Measurements from ENCODE around the gene TM7SF2. TPM values are rescaled to one million over a fixed set of nuclear protein-coding genes. Genes with fewer than 3 reads are reported as not detected.
A peak's percentile ranks its signal among the peaks of the same experiment; 100 is the strongest.

Gene TM7SF2
- total RNA-seq, 1 experiment from 2014 or later, result 63.8 TPM

DNA sequence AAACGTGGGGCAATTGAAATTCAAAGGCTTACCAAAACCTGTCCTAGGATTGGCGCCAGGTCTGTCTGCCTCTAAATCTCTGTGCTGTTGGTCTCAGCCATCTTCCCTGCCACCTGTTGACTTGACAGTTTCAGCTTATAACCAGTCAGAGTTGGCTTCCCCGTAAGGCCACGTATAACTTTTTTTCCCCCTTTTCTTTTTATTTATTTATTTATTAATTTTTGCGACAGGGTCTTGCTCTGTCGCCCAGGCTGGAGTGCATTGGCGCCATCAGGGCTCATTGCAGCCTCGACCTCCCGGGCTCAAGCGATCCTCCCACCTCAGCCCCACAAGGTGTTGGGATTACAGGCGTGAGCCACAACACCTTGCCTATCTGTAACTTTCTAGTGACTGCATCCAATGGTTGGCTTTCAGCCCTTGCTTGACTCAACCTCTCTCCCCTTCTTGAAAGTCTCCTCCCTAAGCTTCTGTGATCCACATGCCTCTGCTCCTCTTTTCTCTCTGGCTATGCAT lies 24.0 kb downstream of the TM7SF2 start:
- no peak for ATAC-seq
- POLR2A ChIA-PET, result interaction anchor here (0.7 to 2.1 kb wide), 8 partner anchors 14 to 115 kb away, joined by 3 to 20 read pairs (median 4); partner anchors contain the start of genes CAPN1, FAU, MRPL49 and TM7SF2

DNA sequence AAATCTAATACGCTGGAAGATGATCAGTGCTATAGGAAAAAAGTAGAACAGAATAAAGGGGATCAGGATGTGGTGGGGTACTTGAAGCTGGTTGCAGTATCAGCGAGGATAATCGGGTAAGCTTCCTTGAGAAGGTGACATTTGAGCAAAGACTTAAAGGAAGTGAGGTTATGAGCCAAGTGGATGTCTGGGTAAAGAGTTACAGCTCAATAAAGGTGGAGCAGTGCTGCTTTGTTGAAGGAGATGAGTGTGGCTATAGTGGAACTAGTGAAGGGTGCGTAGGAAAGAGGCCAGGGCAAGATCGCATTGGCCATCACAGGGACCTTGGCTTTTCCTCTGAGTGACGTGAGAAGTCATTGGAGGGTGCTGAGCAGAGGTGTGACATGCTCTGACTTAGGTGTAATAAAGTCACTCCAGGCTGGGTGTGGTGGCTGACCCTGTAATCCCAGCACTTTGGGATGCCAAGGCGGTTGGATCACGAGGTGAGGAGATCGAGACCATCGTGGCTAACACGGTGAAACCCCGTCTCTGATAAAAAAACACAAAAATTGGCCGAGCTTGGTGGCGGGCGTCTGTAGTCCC lies 24.9 kb downstream of the TM7SF2 start:
- Mint-ChIP-seq H3K4me1 (peaks cover 18% of the 10 kb centered on the region), H3K4me3 (no peak overlapping the region; the same call in 1 of the 2 replicates), H3K9me3 (no peaks in the 10 kb centered on the region), H3K27me3 (ENCODE audit: low read depth) (peaks cover 2% of the 10 kb centered on the region; the same call in 1 of the 2 replicates), H3K27ac (peak overlapping the region; percentile 93), H3K36me3 (peaks cover 8% of the 10 kb centered on the region)
- ChIA-PET POLR2A (no interaction called here), CTCF (interaction anchor here (0.6 to 3.7 kb wide), 7 partner anchors 11 to 762 kb away, joined by 3 to 40 read pairs (median 10); partner anchors contain the start of genes CDC42EP2 and TM7SF2)
- DNase-seq (ENCODE audit: low spot score) (no peak), ATAC-seq (no peak)
- TF ChIP-seq TEAD4 (CRISPR knock-in tag; IDR thresholded peaks at IDR 0.05) (no peak), ZBTB21 (CRISPR knock-in tag; IDR thresholded peaks at IDR 0.05; ENCODE audit: borderline replicate concordance) (no peak), MXD4 (CRISPR knock-in tag; IDR thresholded peaks at IDR 0.05; ENCODE audit: borderline replicate concordance) (no peak), SOX15 (CRISPR knock-in tag; IDR thresholded peaks at IDR 0.05) (no peak), ATF1 (CRISPR knock-in tag; IDR thresholded peaks at IDR 0.05) (no peak), NR2C2 (CRISPR knock-in tag; IDR thresholded peaks at IDR 0.05) (no peak), SMAD3 (CRISPR knock-in tag; IDR thresholded peaks at IDR 0.05; ENCODE audit: borderline replicate concordance) (no peak)
- TF ChIP-seq, protein P1, sequence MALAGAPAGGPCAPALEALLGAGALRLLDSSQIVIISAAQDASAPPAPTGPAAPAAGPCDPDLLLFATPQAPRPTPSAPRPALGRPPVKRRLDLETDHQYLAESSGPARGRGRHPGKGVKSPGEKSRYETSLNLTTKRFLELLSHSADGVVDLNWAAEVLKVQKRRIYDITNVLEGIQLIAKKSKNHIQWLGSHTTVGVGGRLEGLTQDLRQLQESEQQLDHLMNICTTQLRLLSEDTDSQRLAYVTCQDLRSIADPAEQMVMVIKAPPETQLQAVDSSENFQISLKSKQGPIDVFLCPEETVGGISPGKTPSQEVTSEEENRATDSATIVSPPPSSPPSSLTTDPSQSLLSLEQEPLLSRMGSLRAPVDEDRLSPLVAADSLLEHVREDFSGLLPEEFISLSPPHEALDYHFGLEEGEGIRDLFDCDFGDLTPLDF (CRISPR knock-in tag; IDR thresholded peaks at IDR 0.05), result no peak
- TF ChIP-seq, protein P2, sequence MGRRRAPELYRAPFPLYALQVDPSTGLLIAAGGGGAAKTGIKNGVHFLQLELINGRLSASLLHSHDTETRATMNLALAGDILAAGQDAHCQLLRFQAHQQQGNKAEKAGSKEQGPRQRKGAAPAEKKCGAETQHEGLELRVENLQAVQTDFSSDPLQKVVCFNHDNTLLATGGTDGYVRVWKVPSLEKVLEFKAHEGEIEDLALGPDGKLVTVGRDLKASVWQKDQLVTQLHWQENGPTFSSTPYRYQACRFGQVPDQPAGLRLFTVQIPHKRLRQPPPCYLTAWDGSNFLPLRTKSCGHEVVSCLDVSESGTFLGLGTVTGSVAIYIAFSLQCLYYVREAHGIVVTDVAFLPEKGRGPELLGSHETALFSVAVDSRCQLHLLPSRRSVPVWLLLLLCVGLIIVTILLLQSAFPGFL (CRISPR knock-in tag; IDR thresholded peaks at IDR 0.05; ENCODE audit: borderline replicate concordance), result no peak

More for the DNA sequence above, 24.0 kb downstream of the TM7SF2 start:
- Mint-ChIP-seq H3K27me3 (ENCODE audit: low read depth) (no peaks in the 10 kb centered on the region; the same call in 1 of the 2 replicates), H3K4me1 (peaks cover 18% of the 10 kb centered on the region), H3K36me3 (peaks cover 15% of the 10 kb centered on the region), H3K9me3 (no peaks in the 10 kb centered on the region), H3K27ac (peak overlapping the region; percentile 100), H3K4me3 (peak overlapping the region; percentile 98)
- TF ChIP-seq, protein P3, sequence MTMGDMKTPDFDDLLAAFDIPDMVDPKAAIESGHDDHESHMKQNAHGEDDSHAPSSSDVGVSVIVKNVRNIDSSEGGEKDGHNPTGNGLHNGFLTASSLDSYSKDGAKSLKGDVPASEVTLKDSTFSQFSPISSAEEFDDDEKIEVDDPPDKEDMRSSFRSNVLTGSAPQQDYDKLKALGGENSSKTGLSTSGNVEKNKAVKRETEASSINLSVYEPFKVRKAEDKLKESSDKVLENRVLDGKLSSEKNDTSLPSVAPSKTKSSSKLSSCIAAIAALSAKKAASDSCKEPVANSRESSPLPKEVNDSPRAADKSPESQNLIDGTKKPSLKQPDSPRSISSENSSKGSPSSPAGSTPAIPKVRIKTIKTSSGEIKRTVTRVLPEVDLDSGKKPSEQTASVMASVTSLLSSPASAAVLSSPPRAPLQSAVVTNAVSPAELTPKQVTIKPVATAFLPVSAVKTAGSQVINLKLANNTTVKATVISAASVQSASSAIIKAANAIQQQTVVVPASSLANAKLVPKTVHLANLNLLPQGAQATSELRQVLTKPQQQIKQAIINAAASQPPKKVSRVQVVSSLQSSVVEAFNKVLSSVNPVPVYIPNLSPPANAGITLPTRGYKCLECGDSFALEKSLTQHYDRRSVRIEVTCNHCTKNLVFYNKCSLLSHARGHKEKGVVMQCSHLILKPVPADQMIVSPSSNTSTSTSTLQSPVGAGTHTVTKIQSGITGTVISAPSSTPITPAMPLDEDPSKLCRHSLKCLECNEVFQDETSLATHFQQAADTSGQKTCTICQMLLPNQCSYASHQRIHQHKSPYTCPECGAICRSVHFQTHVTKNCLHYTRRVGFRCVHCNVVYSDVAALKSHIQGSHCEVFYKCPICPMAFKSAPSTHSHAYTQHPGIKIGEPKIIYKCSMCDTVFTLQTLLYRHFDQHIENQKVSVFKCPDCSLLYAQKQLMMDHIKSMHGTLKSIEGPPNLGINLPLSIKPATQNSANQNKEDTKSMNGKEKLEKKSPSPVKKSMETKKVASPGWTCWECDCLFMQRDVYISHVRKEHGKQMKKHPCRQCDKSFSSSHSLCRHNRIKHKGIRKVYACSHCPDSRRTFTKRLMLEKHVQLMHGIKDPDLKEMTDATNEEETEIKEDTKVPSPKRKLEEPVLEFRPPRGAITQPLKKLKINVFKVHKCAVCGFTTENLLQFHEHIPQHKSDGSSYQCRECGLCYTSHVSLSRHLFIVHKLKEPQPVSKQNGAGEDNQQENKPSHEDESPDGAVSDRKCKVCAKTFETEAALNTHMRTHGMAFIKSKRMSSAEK (CRISPR knock-in tag; IDR thresholded peaks at IDR 0.05; ENCODE audit: borderline replicate concordance), result no peak
- TF ChIP-seq ZNF671 (CRISPR knock-in tag; IDR thresholded peaks at IDR 0.05) (no peak), SMAD4 (CRISPR knock-in tag; IDR thresholded peaks at IDR 0.05) (no peak), SP1 (CRISPR knock-in tag; conservative IDR thresholded peaks at IDR 0.05) (no peak), NFATC4 (CRISPR knock-in tag; IDR thresholded peaks at IDR 0.05) (no peak), ZNF396 (CRISPR knock-in tag; IDR thresholded peaks at IDR 0.05; ENCODE audit: borderline replicate concordance) (no peak), NR1H2 (CRISPR knock-in tag; IDR thresholded peaks at IDR 0.05) (no peak)
- TF ChIP-seq, protein P4, sequence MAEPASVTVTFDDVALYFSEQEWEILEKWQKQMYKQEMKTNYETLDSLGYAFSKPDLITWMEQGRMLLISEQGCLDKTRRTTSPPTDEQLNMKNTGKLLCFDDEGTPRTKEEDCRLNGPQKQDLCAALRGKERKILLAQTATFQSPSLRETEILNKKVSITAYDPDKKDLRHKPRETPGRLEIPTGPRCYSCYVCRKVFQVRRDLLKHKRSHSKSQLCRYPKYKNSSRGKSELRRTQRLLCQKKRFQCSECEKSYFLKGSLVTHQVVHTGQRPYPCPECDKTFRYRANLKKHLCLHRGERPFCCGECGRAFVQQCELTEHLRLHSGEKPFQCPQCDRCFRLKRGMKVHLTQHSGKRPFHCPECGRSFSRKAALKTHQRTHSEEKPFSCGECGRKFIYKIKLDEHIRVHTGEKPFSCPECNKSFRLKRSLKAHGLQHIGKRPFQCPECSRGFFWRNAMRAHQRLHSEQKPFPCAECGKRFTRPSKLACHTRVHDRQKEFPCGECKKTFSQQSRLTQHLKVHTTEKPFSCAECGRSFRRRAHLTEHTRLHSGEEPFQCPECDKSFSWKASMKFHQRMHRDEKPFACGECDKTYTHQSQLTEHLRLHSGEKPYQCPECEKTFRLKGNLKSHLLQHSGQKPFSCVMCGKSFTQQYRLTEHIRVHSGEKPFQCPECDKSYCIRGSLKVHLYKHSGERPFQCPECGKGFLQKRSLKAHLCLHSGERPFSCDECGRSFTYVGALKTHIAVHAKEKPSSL (CRISPR knock-in tag; conservative IDR thresholded peaks at IDR 0.05), result no peak
- TF ChIP-seq, protein P5, sequence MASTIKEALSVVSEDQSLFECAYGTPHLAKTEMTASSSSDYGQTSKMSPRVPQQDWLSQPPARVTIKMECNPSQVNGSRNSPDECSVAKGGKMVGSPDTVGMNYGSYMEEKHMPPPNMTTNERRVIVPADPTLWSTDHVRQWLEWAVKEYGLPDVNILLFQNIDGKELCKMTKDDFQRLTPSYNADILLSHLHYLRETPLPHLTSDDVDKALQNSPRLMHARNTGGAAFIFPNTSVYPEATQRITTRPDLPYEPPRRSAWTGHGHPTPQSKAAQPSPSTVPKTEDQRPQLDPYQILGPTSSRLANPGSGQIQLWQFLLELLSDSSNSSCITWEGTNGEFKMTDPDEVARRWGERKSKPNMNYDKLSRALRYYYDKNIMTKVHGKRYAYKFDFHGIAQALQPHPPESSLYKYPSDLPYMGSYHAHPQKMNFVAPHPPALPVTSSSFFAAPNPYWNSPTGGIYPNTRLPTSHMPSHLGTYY (CRISPR knock-in tag; IDR thresholded peaks at IDR 0.05), result no peak
- TF ChIP-seq, protein P6, sequence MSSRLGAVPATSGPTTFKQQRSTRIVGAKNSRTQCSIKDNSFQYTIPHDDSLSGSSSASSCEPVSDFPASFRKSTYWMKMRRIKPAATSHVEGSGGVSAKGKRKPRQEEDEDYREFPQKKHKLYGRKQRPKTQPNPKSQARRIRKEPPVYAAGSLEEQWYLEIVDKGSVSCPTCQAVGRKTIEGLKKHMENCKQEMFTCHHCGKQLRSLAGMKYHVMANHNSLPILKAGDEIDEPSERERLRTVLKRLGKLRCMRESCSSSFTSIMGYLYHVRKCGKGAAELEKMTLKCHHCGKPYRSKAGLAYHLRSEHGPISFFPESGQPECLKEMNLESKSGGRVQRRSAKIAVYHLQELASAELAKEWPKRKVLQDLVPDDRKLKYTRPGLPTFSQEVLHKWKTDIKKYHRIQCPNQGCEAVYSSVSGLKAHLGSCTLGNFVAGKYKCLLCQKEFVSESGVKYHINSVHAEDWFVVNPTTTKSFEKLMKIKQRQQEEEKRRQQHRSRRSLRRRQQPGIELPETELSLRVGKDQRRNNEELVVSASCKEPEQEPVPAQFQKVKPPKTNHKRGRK (CRISPR knock-in tag; IDR thresholded peaks at IDR 0.05; ENCODE audit: borderline replicate concordance), result no peak
- no peak for DNase-seq (ENCODE audit: low spot score)
- CTCF ChIA-PET, result interaction anchor here (0.9 to 3.7 kb wide), 15 partner anchors 12 to 456 kb away, joined by 3 to 40 read pairs (median 7); partner anchors contain the start of genes BATF2, CAPN1, CDC42EP2 and FAU
